H1 (cell line): ENCODE results near the gene EPHA7. TPM values are rescaled to one million over a fixed set of nuclear protein-coding genes. Genes with fewer than 3 reads are reported as not detected.

Experiments used
- CTCF ChIA-PET: fragments of 300-600 bp; sonication (Branson Sonifier 250); formaldehyde crosslinking; loops from one replicate; lab custom pipeline; 2021; ENCODE audit not compliant: partially characterized antibody; lab: Charles Lee
- POLR2A ChIA-PET: fragments of 300-600 bp; sonication (Branson Sonifier 250); formaldehyde crosslinking; loops from one replicate; lab custom pipeline; 2021; ENCODE audit warnings: inconsistent platforms; ENCODE audit not compliant: partially characterized antibody; lab: Charles Lee
- DNase-seq, 2 experiments: peaks; one replicate each; pipeline versions ENCODE4 v3.0.0 to v3.0.0-alpha.2; 2010 to 2022; ENCODE audit warnings: low spot score in 2 of 2, low read depth in 1 of 2, mixed read lengths in 1 of 2
- FAIRE-seq: peaks from 2 replicates; lab custom pipeline; 2011; peaks lifted over from hg19 to GRCh38; lab: Jason Lieb, UNC
- H2AFZ ChIP-seq: 2 replicates; pipeline ENCODE4 v1.8.1; 2012; ENCODE audit warnings: low read length, inconsistent platforms
- H2AK5ac ChIP-seq: 2 replicates; pipeline ENCODE4 v1.6.1; 2013; ENCODE audit warnings: low read depth, low read length
- H2BK120ac ChIP-seq: replicated peaks from 2 replicates; pipeline ENCODE3; 2013; ENCODE audit warnings: low read depth, low read length, inconsistent platforms
- H2BK12ac ChIP-seq: 2 replicates; pipeline ENCODE4 v1.6.1; 2013; ENCODE audit warnings: low read depth, low read length
- H2BK15ac ChIP-seq: 2 replicates; pipeline ENCODE4 v1.6.1; 2013; ENCODE audit warnings: low read length
- H2BK20ac ChIP-seq: 2 replicates; pipeline ENCODE4 v1.6.1; 2013; ENCODE audit warnings: low read length
- H2BK5ac ChIP-seq: 2 replicates; pipeline ENCODE4 v1.6.1; 2013; ENCODE audit warnings: low read depth, low read length
- H3K14ac ChIP-seq: 2 replicates; pipeline ENCODE4 v1.6.1; 2013; ENCODE audit warnings: inconsistent platforms; ENCODE audit not compliant: insufficient read length
- H3K18ac ChIP-seq: 2 replicates; pipeline ENCODE4 v1.6.1; 2013; ENCODE audit warnings: low read length; ENCODE audit errors: extremely low read depth
- H3K23ac ChIP-seq: 2 replicates; pipeline ENCODE4 v1.6.1; 2013; ENCODE audit warnings: inconsistent platforms; ENCODE audit not compliant: insufficient read length
- H3K23me2 ChIP-seq: 2 replicates; pipeline ENCODE4 v1.6.1; 2013; ENCODE audit warnings: low read depth, low read length
- H3K27ac ChIP-seq: 2 replicates; pipeline ENCODE4 v1.6.1; 2011; ENCODE audit warnings: low read depth, low read length, inconsistent platforms
- H3K27me3 ChIP-seq, 4 experiments: replicated peaks in 1 of 4; 1 replicate in 1 of 4; 2 replicates in 3 of 4; pipeline versions ENCODE4 v1.6.1 to v1.8.1; 2011 to 2013; ENCODE audit warnings: low read length in 3 of 4, mild to moderate bottlenecking in 3 of 4, inconsistent platforms in 2 of 4, mixed read lengths in 2 of 4, moderate library complexity in 1 of 4; ENCODE audit not compliant: control insufficient read depth in 3 of 4, insufficient read depth in 3 of 4; ENCODE audit errors: extremely low read depth in 1 of 4
- H3K36me3 ChIP-seq, 4 experiments: 2 replicates each; pipeline versions ENCODE4 v1.6.1 to v1.8.1; 2011 to 2013; ENCODE audit warnings: mild to moderate bottlenecking in 4 of 4, low read length in 3 of 4, moderate library complexity in 2 of 4, control low read depth in 1 of 4, inconsistent platforms in 1 of 4; ENCODE audit not compliant: insufficient read depth in 4 of 4, control insufficient read depth in 2 of 4
- H3K4ac ChIP-seq: replicated peaks from 2 replicates; pipeline ENCODE3; 2013; ENCODE audit warnings: low read length, low read depth, mixed read lengths, inconsistent platforms; ENCODE audit not compliant: insufficient read length
- H3K4me1 ChIP-seq, 4 experiments: replicated peaks in 1 of 4; 1 replicate in 1 of 4; 2 replicates in 3 of 4; pipeline versions ENCODE4 v1.6.1 to v1.8.1; 2011 to 2013; ENCODE audit warnings: low read length in 3 of 4, inconsistent platforms in 2 of 4, mixed read lengths in 1 of 4; ENCODE audit not compliant: insufficient read depth in 4 of 4, control insufficient read depth in 3 of 4
- H3K4me2 ChIP-seq, 2 experiments: 2 replicates each; pipeline versions ENCODE4 v1.6.1 to v1.8.1; 2011 to 2013; ENCODE audit warnings: low read depth in 2 of 2, low read length in 2 of 2, control low read depth in 1 of 2, inconsistent platforms in 1 of 2, mild to moderate bottlenecking in 1 of 2; ENCODE audit not compliant: insufficient read depth in 1 of 2
- H3K4me3 ChIP-seq, 4 experiments: fragments of 200-600, 300-600 bp in 1 of 4; sonication (generic), shearing (Covaris generic), sonication (Bioruptor Twin) in 1 of 4; 2 replicates each; pipeline versions ENCODE4 v1.5.1 to v1.8.1; 2011 to 2016; ENCODE audit warnings: low read length in 4 of 4, low read depth in 3 of 4, control low read depth in 2 of 4, inconsistent platforms in 2 of 4, mild to moderate bottlenecking in 2 of 4, mixed read lengths in 1 of 4, moderate library complexity in 1 of 4; ENCODE audit not compliant: insufficient read depth in 2 of 4; ENCODE audit errors: extremely low read depth in 1 of 4
- H3K56ac ChIP-seq: replicated peaks from 2 replicates; pipeline ENCODE3; 2013; ENCODE audit warnings: low read depth, mild to moderate bottlenecking, mixed read lengths, low read length, inconsistent platforms; ENCODE audit not compliant: insufficient read length
- H3K79me1 ChIP-seq: 2 replicates; pipeline ENCODE4 v1.6.1; 2013; ENCODE audit warnings: low read depth, low read length, control low read depth
- H3K79me2 ChIP-seq, 2 experiments: 2 replicates each; pipeline versions ENCODE4 v1.6.1 to v1.8.1; 2012 to 2013; ENCODE audit warnings: low read length in 2 of 2, mild to moderate bottlenecking in 2 of 2, inconsistent platforms in 1 of 2; ENCODE audit not compliant: insufficient read depth in 2 of 2, control insufficient read depth in 1 of 2
- H3K9ac ChIP-seq, 4 experiments: replicated peaks in 1 of 4; 1 replicate in 1 of 4; 2 replicates in 3 of 4; pipeline versions ENCODE4 v1.6.1 to v1.8.1; 2011 to 2013; ENCODE audit warnings: low read depth in 3 of 4, low read length in 3 of 4, control low read depth in 2 of 4, mild to moderate bottlenecking in 2 of 4, moderate library complexity in 2 of 4, inconsistent platforms in 1 of 4; ENCODE audit errors: extremely low read depth in 1 of 4
- H3K9me3 ChIP-seq, 2 experiments: 2 replicates each; pipeline versions ENCODE4 v1.6.1 to v1.8.1; 2012 to 2013; ENCODE audit warnings: mild to moderate bottlenecking in 2 of 2, moderate library complexity in 2 of 2, control low read depth in 1 of 2, inconsistent platforms in 1 of 2, low read depth in 1 of 2, low read length in 1 of 2, mixed read lengths in 1 of 2; ENCODE audit not compliant: insufficient read depth in 2 of 2
- H4K20me1 ChIP-seq, 2 experiments: replicated peaks in 1 of 2; 2 replicates each; pipeline versions ENCODE3 to v1.8.1; 2011 to 2013; ENCODE audit warnings: inconsistent platforms in 2 of 2, low read length in 2 of 2, mild to moderate bottlenecking in 1 of 2; ENCODE audit not compliant: insufficient read depth in 2 of 2, control insufficient read depth in 1 of 2
- H4K5ac ChIP-seq: 2 replicates; pipeline ENCODE4 v1.6.1; 2013; ENCODE audit warnings: low read length, low read depth, mixed read lengths, inconsistent platforms; ENCODE audit not compliant: insufficient read length
- H4K8ac ChIP-seq: 2 replicates; pipeline ENCODE4 v1.8.0; 2013; ENCODE audit warnings: mild to moderate bottlenecking, moderate library complexity, low read length, inconsistent platforms; ENCODE audit not compliant: insufficient read depth; ENCODE audit errors: extremely low read depth
- H4K91ac ChIP-seq: replicated peaks from 2 replicates; pipeline ENCODE3; 2013; ENCODE audit warnings: low read length, mixed read lengths, inconsistent platforms; ENCODE audit not compliant: insufficient read length
- ASH2L ChIP-seq: fragments of 200-600, 300-600 bp; sonication (generic); IDR thresholded peaks from one replicate; pipeline ENCODE4 v1.7.1; 2017; ENCODE audit warnings: low read length
- ATF3 ChIP-seq: IDR thresholded peaks from 2 replicates; pipeline ENCODE4 v1.6.1; 2011; ENCODE audit warnings: low read depth, mild to moderate bottlenecking, low read length; ENCODE audit not compliant: insufficient read depth
- CTBP2 ChIP-seq: IDR thresholded peaks from 2 replicates; pipeline ENCODE4 v1.7.0; 2011; ENCODE audit warnings: borderline replicate concordance, mild to moderate bottlenecking, moderate library complexity, mixed read lengths, low read length; ENCODE audit not compliant: insufficient read depth, insufficient read length
- SIN3A ChIP-seq, 2 experiments: IDR thresholded peaks in 1 of 2; conservative IDR thresholded peaks in 1 of 2; 2 replicates each; pipeline ENCODE4 v1.6.1; 2011 to 2012; ENCODE audit warnings: low read length in 2 of 2, improper control_type of control experiment in 1 of 2, low read depth in 1 of 2, mild to moderate bottlenecking in 1 of 2
- SUZ12 ChIP-seq: fragments of 200-600 bp; sonication (generic); IDR thresholded peaks from 2 replicates; pipeline ENCODE4 v1.6.1; 2012; ENCODE audit warnings: mild to moderate bottlenecking, inconsistent platforms, low read length, moderate library complexity, mixed read lengths
- YY1 ChIP-seq: IDR thresholded peaks from 2 replicates; pipeline ENCODE4 v1.6.1; 2011; ENCODE audit warnings: low read depth, mild to moderate bottlenecking, low read length
- ZNF274 ChIP-seq: IDR thresholded peaks from 2 replicates; pipeline ENCODE4 v1.7.0; 2012; ENCODE audit warnings: low read length, borderline replicate concordance; ENCODE audit errors: extremely low read depth
- WGBS, 2 experiments: shearing (Covaris generic) in 1 of 2; methylation state at CpG; one replicate each; pipeline versions ENCODE4 v1.1.6 to v1.1.7; 2013 to 2015; ENCODE audit warnings: low lambda C conversion rate in 2 of 2, mixed read lengths in 2 of 2, inconsistent platforms in 1 of 2, low coverage in 1 of 2, missing lambda C conversion rate in 1 of 2; ENCODE audit not compliant: insufficient replicate concordance in 2 of 2, insufficient coverage in 1 of 2, insufficient read length in 1 of 2; ENCODE audit errors: extremely low coverage in 1 of 2, missing lambda C conversion rate in 1 of 2; 5-methylcytosine and 5-hydroxymethylcytosine counted together
- polyA plus RNA-seq, 7 experiments: library from polyadenylated mRNA; depleted of rRNA in 3 of 7; stranded (reverse) in 5 of 7; unstranded in 2 of 7; fragments of >200 nt in 5 of 7; fragments of 200-250 nt in 2 of 7; gene quantifications; 1 replicate in 5 of 7; 2 replicates in 1 of 7; 4 replicates in 1 of 7; pipeline versions ENCODE4 v1.2.1 to v1.2.3, GENCODE V29; 2011 to 2013; ENCODE audit warnings: missing spikeins in 2 of 7, mixed read lengths in 2 of 7
- total RNA-seq: library from RNA; stranded (reverse); fragmentation: NEBNext Ultra II Directional; extraction: Animal tissue kit (Norgen Biotek cat#: 25700); gene quantifications from 2 replicates; pipeline ENCODE4 v1.2.1, GENCODE V29; 2021
- TF ChIP-seq, protein P1 (sequence below): IDR thresholded peaks from 2 replicates; pipeline ENCODE4 v1.6.1; 2012; ENCODE audit warnings: inconsistent platforms
- TF ChIP-seq, protein P2 (sequence below): IDR thresholded peaks from 2 replicates; pipeline ENCODE4 v1.6.1; 2012; ENCODE audit warnings: inconsistent platforms

The EPHA7 gene
- total and polyA plus RNA-seq, 2 of the 8 experiments (the other 6 are each of a cell fraction or from before 2014, with no cell fraction given) = 1.3 to 6.8 TPM

- H3K9me3 ChIP-seq = no peaks in the 10 kb centered on the region
- CTCF ChIA-PET = interaction anchor here (0.6 to 2.5 kb wide), 8 partner anchors 9 to 606 kb away, joined by 3 to 6 read pairs (median 4); no protein-coding TSS in a partner anchor
- peaks cover 0 to 10% (median 4%) of the 10 kb centered on the region in 4 experiments; a peak in 5 of 7 replicates for H3K4me1 ChIP-seq
- H2BK20ac ChIP-seq = no peak overlapping the region
- 1% methylated on average over 39 of the region's 77 CpGs; no CpG with 5 or more reads in 1 of the 2 experiments for WGBS, 2 experiments
- no peak overlapping the region for H2AK5ac ChIP-seq
- no peak overlapping the region for H2BK120ac ChIP-seq
- peak overlapping the region; percentile 85 for H2AFZ ChIP-seq
- H3K79me2 ChIP-seq = no peaks in the 10 kb centered on the region
- no peak overlapping the region for H3K4ac ChIP-seq
- no peak overlapping the region for H2BK5ac ChIP-seq
- peaks cover 20% of the 10 kb centered on the region for H3K23me2 ChIP-seq
- H2BK15ac ChIP-seq = no peak overlapping the region
- no peak overlapping the region for H3K14ac ChIP-seq
- H4K5ac ChIP-seq = no peak overlapping the region
- H4K91ac ChIP-seq = no peak overlapping the region
- POLR2A ChIA-PET = no interaction called here
- peak overlapping the region; percentile 91 to 98 for H3K4me2 ChIP-seq
- H3K23ac ChIP-seq = no peak overlapping the region
- H3K4me3 ChIP-seq = peak overlapping the region; percentile 81 to 88 (median 85)
- peak overlapping the region; percentile 0; the same call in 1 of the 2 replicates for H4K8ac ChIP-seq
- 0 out of 7 replicates have a peak overlapping the region, but pooled peaks of 1 of the 4 experiments have one; percentile 35 for H3K9ac ChIP-seq
- H3K56ac ChIP-seq = no peak overlapping the region
- peak in 1 of 2 experiments; percentile 79 for DNase-seq
- no peak overlapping the region for H2BK12ac ChIP-seq
- peaks cover 4 to 8% of the 10 kb centered on the region in 2 experiments for H4K20me1 ChIP-seq
- H3K79me1 ChIP-seq = no peaks in the 10 kb centered on the region
- H3K27me3 ChIP-seq = peaks cover 7 to 17% (median 12%) of the 10 kb centered on the region in 4 experiments; a peak in 6 of 7 replicates
- no peak overlapping the region for H3K18ac ChIP-seq
- no peaks in the 10 kb centered on the region; a peak in 1 of 8 replicates for H3K36me3 ChIP-seq
- H3K27ac ChIP-seq = no peak overlapping the region
- no peak for FAIRE-seq
- TF ChIP-seq, protein P1, sequence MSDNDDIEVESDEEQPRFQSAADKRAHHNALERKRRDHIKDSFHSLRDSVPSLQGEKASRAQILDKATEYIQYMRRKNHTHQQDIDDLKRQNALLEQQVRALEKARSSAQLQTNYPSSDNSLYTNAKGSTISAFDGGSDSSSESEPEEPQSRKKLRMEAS = peak; percentile 38; the same call in 1 of the 2 replicates
- TF ChIP-seq, protein P2, sequence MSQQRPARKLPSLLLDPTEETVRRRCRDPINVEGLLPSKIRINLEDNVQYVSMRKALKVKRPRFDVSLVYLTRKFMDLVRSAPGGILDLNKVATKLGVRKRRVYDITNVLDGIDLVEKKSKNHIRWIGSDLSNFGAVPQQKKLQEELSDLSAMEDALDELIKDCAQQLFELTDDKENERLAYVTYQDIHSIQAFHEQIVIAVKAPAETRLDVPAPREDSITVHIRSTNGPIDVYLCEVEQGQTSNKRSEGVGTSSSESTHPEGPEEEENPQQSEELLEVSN = peak; percentile 54; the same call in 1 of the 2 replicates
- TF ChIP-seq ATF3 (no peak), YY1 (no peak), ASH2L (peak; percentile 86), SIN3A (conservative IDR thresholded peaks at IDR 0.05 in 1 of 2, IDR thresholded peaks at IDR 0.05 in 1 of 2; ENCODE audit: low read depth in 1 of 2, low read length in 2 of 2) (peak in 1 of 2 experiments; percentile 51; a peak in 2 of 4 replicates), SUZ12 (peak; percentile 39; the same call in 1 of the 2 replicates), CTBP2 (no peak), ZNF274 (no peak)
Observed at GRCh38 chr6:93416571-93417420, 2.6 kb downstream of the EPHA7 start.
